H9 (cell line): ENCODE data around the gene LTBP2. TPM values are rescaled to one million over a fixed set of nuclear protein-coding genes. Genes with fewer than 3 reads are reported as not detected.

Experiments
- DNase-seq: peaks from one replicate; pipeline ENCODE4 v3.0.0-alpha.2; 2017
- H2AFZ ChIP-seq: one replicate; pipeline ENCODE4 v1.6.1; 2013; ENCODE audit warnings: mild to moderate bottlenecking, low read length, control low read depth, moderate library complexity
- H2AK5ac ChIP-seq: 2 replicates; pipeline ENCODE4 v1.6.1; 2013; ENCODE audit warnings: low read length, control low read depth, mixed read lengths; ENCODE audit not compliant: insufficient read length
- H2BK120ac ChIP-seq: one replicate; pipeline ENCODE4 v1.6.1; 2013; ENCODE audit warnings: low read depth, mild to moderate bottlenecking, low read length, control low read depth, inconsistent platforms; ENCODE audit not compliant: poor library complexity, severe bottlenecking
- H2BK12ac ChIP-seq: 2 replicates; pipeline ENCODE4 v1.6.1; 2013; ENCODE audit warnings: low read length, control low read depth, mixed read lengths, low read depth; ENCODE audit not compliant: insufficient read length
- H2BK15ac ChIP-seq: 2 replicates; pipeline ENCODE4 v1.6.1; 2013; ENCODE audit warnings: low read depth, low read length, control low read depth
- H2BK20ac ChIP-seq: one replicate; pipeline ENCODE4 v1.6.1; 2013; ENCODE audit warnings: low read depth, mild to moderate bottlenecking, low read length, control low read depth, inconsistent platforms; ENCODE audit not compliant: poor library complexity, severe bottlenecking
- H2BK5ac ChIP-seq: 2 replicates; pipeline ENCODE4 v1.6.1; 2013; ENCODE audit warnings: low read length, control low read depth, mixed read lengths; ENCODE audit not compliant: insufficient read length
- H3K14ac ChIP-seq: 2 replicates; pipeline ENCODE4 v1.6.1; 2013; ENCODE audit warnings: low read length, control low read depth; ENCODE audit not compliant: insufficient read depth
- H3K18ac ChIP-seq: 2 replicates; pipeline ENCODE4 v1.6.1; 2013; ENCODE audit warnings: low read depth, mild to moderate bottlenecking, mixed read lengths, low read length, control low read depth; ENCODE audit not compliant: insufficient read length
- H3K23ac ChIP-seq: 2 replicates; pipeline ENCODE4 v1.6.1; 2013; ENCODE audit warnings: low read length, control low read depth, mixed read lengths, low read depth; ENCODE audit not compliant: insufficient read length
- H3K23me2 ChIP-seq: 2 replicates; pipeline ENCODE4 v1.6.1; 2013; ENCODE audit warnings: low read depth, mild to moderate bottlenecking, mixed read lengths, low read length, control low read depth; ENCODE audit not compliant: insufficient read length, poor library complexity, severe bottlenecking
- H3K27ac ChIP-seq: 2 replicates; pipeline ENCODE4 v1.5.1; 2013; ENCODE audit warnings: low read length, control low read depth, mixed read lengths, low read depth; ENCODE audit not compliant: insufficient read length
- H3K27me3 ChIP-seq: 2 replicates; pipeline ENCODE4 v1.6.1; 2013; ENCODE audit warnings: low read length, control low read depth, inconsistent platforms; ENCODE audit not compliant: insufficient read depth
- H3K4ac ChIP-seq: 2 replicates; pipeline ENCODE4 v1.6.1; 2013; ENCODE audit warnings: low read depth, mild to moderate bottlenecking, control low read depth, inconsistent platforms, low read length, moderate library complexity
- H3K4me1 ChIP-seq: 2 replicates; pipeline ENCODE4 v1.6.1; 2013; ENCODE audit warnings: low read length, control low read depth, inconsistent platforms; ENCODE audit not compliant: insufficient read depth
- H3K4me2 ChIP-seq: 2 replicates; pipeline ENCODE4 v1.6.1; 2013; ENCODE audit warnings: low read length, control low read depth, mixed read lengths; ENCODE audit not compliant: insufficient read length, insufficient read depth
- H3K56ac ChIP-seq: 2 replicates; pipeline ENCODE4 v1.6.1; 2013; ENCODE audit warnings: low read depth, mild to moderate bottlenecking, mixed read lengths, low read length, control low read depth; ENCODE audit not compliant: insufficient read length
- H3K79me1 ChIP-seq: 2 replicates; pipeline ENCODE4 v1.6.1; 2013; ENCODE audit warnings: low read depth, mild to moderate bottlenecking, moderate library complexity, low read length, control low read depth, inconsistent platforms; ENCODE audit not compliant: insufficient read depth, poor library complexity, severe bottlenecking
- H3K79me2 ChIP-seq: 2 replicates; pipeline ENCODE4 v1.6.1; 2013; ENCODE audit warnings: low read length, control low read depth, inconsistent platforms; ENCODE audit not compliant: insufficient read depth
- H3K9ac ChIP-seq: 2 replicates; pipeline ENCODE4 v1.6.1; 2013; ENCODE audit warnings: low read length, control low read depth, mixed read lengths; ENCODE audit not compliant: insufficient read length; ENCODE audit errors: extremely low read depth
- H3K9me3 ChIP-seq: one replicate; pipeline ENCODE4 v1.6.1; 2013; ENCODE audit warnings: low read depth, low read length, inconsistent platforms; ENCODE audit not compliant: control insufficient read depth
- H3T11ph ChIP-seq: one replicate; pipeline ENCODE4 v1.6.1; 2013; ENCODE audit warnings: mild to moderate bottlenecking, low read length, control low read depth, inconsistent platforms
- H4K20me1 ChIP-seq: one replicate; pipeline ENCODE4 v1.6.1; 2013; ENCODE audit not compliant: control insufficient read depth, insufficient read length, insufficient read depth
- H4K5ac ChIP-seq: 2 replicates; pipeline ENCODE4 v1.6.1; 2013; ENCODE audit warnings: low read depth, mild to moderate bottlenecking, mixed read lengths, low read length, control low read depth; ENCODE audit not compliant: insufficient read length
- H4K8ac ChIP-seq: replicated peaks from 2 replicates; pipeline ENCODE4 v1.6.1; 2013; ENCODE audit warnings: low read length, control low read depth, mixed read lengths, low read depth; ENCODE audit not compliant: insufficient read length
- H4K91ac ChIP-seq: 2 replicates; pipeline ENCODE4 v1.6.1; 2013; ENCODE audit warnings: low read depth, mild to moderate bottlenecking, moderate library complexity, mixed read lengths, low read length, control low read depth; ENCODE audit not compliant: insufficient read length
- H3K27ac Mint-ChIP-seq, 3 experiments: 2 replicates in 2 of 3; 3 replicates in 1 of 3; pipeline ENCODE4 v1.8.0; 2020 to 2021; ENCODE audit warnings: mixed read lengths in 3 of 3, mild to moderate bottlenecking in 1 of 3, moderate library complexity in 1 of 3
- H3K27me3 Mint-ChIP-seq: 2 replicates; pipeline ENCODE4 v1.8.0; 2021; ENCODE audit warnings: low read depth, mild to moderate bottlenecking, moderate library complexity, mixed read lengths
- H3K36me3 Mint-ChIP-seq, 3 experiments: 2 replicates in 2 of 3; 3 replicates in 1 of 3; pipeline ENCODE4 v1.8.0; 2020 to 2021; ENCODE audit warnings: low read depth in 3 of 3, mixed read lengths in 3 of 3; ENCODE audit not compliant: insufficient read depth in 1 of 3
- H3K4me1 Mint-ChIP-seq, 2 experiments: 2 replicates each; pipeline ENCODE4 v1.8.0; 2020; ENCODE audit warnings: mixed read lengths in 2 of 2
- H3K4me3 Mint-ChIP-seq, 2 experiments: 2 replicates in 1 of 2; 3 replicates in 1 of 2; pipeline ENCODE4 v1.8.0; 2020 to 2021; ENCODE audit warnings: mild to moderate bottlenecking in 2 of 2, mixed read lengths in 2 of 2, moderate library complexity in 1 of 2
- H3K9me3 Mint-ChIP-seq, 2 experiments: 2 replicates in 1 of 2; 3 replicates in 1 of 2; pipeline ENCODE4 v1.8.0; 2020; ENCODE audit warnings: mild to moderate bottlenecking in 2 of 2, mixed read lengths in 2 of 2, moderate library complexity in 1 of 2
- CTCF ChIP-seq: fragments of 200-600 bp; sonication (generic); conservative IDR thresholded peaks from 3 replicates; pipeline ENCODE4 v1.8.0; 2021; ENCODE audit warnings: antibody characterized with exemption, mild to moderate bottlenecking
- WGBS: extraction: QIAGEN DNeasy Blood & Tissue Kit; methylation state at CpG from one replicate; pipeline ENCODE4 v1.1.7; 2013; ENCODE audit warnings: missing lambda C conversion rate, low lambda C conversion rate, mixed read lengths; ENCODE audit not compliant: insufficient read length; ENCODE audit errors: extremely low coverage; 5-methylcytosine and 5-hydroxymethylcytosine counted together
- total RNA-seq: library from RNA; stranded (reverse); gene quantifications from 2 replicates; pipeline ENCODE4 v1.2.1, GENCODE V29; 2021

The LTBP2 gene
- total RNA-seq, 1 experiment from 2014 or later = 0.77 TPM

GRCh38 chr14:74616507-74616906, 4.5 kb upstream of the LTBP2 start:
- Histone ChIP-seq H3K9me3 (no peaks in the 10 kb centered on the region), H3K79me1 (no peaks in the 10 kb centered on the region), H2BK120ac (no peak overlapping the region), H4K91ac (no peak overlapping the region), H3K23ac (no peak overlapping the region), H4K5ac (no peak overlapping the region), H3K27ac (no peak overlapping the region), H3K4ac (no peak overlapping the region), H3K27me3 (peaks cover 3% of the 10 kb centered on the region; the same call in 1 of the 2 replicates), H2BK5ac (no peak overlapping the region), H3K9ac (no peak overlapping the region), H3K23me2 (peaks cover 9% of the 10 kb centered on the region), H3K18ac (no peak overlapping the region), H4K8ac (no peak overlapping the region), H2BK15ac (no peak overlapping the region), H3T11ph (no peak overlapping the region), H3K4me1 (peaks cover 5% of the 10 kb centered on the region; the same call in 1 of the 2 replicates), H2AFZ (no peak overlapping the region), H4K20me1 (no peaks in the 10 kb centered on the region), H3K56ac (no peak overlapping the region), H2BK12ac (no peak overlapping the region), H3K79me2 (no peaks in the 10 kb centered on the region), H2BK20ac (no peak overlapping the region), H3K4me2 (no peak overlapping the region), H3K14ac (no peak overlapping the region), H2AK5ac (no peak overlapping the region)
- DNase-seq = no peak
- no peak for TF ChIP-seq CTCF
- peaks cover 47% of the 10 kb centered on the region for H3K27me3 Mint-ChIP-seq
- H3K27ac Mint-ChIP-seq = peak overlapping the region in 2 of 3 experiments; percentile 10 to 44; a peak in 1 of 7 replicates
- H3K4me3 Mint-ChIP-seq = peak overlapping the region in 1 of 2 experiments; percentile 2; a peak in 1 of 5 replicates
- peaks cover 0 to 3% of the 10 kb centered on the region in 2 experiments; a peak in 2 of 5 replicates for H3K9me3 Mint-ChIP-seq
- WGBS = no CpG with 5 or more reads among the region's 4 CpGs
- peaks cover 0 to 3% (median 0%) of the 10 kb centered on the region in 3 experiments; a peak in 2 of 7 replicates for H3K36me3 Mint-ChIP-seq
- H3K4me1 Mint-ChIP-seq = peaks cover 25 to 38% of the 10 kb centered on the region in 2 experiments
